IMR-90 (cell line): ENCODE data around the gene RSPO4. TPM values are rescaled to one million over a fixed set of nuclear protein-coding genes. Genes with fewer than 3 reads are reported as not detected.
"Not testable (repeated sequence)": the region's sequence is repeated elsewhere in the genome, so short reads cannot be mapped to it uniquely, and the experiment has no call there.

Experiments
- ATAC-seq: fragments of 200-7000 bp; cut with Tn5 transposase; 2 replicates; pipeline ENCODE4 v1.9.1; 2020; ENCODE audit warnings: low read depth, mild to moderate bottlenecking, moderate library complexity
- BruUV-seq: library from RNA; stranded (reverse); fragments of 400-500 nt; replicated peaks from 2 replicates; lab custom pipeline; 2021; lab: Mats Ljungman, UMichigan
- CTCF ChIA-PET: fragments of 300-600 bp; formaldehyde crosslinking; extraction: SDS; loops from one replicate; lab custom pipeline; 2021; ENCODE audit warnings: antibody characterized with exemption; lab: Yijun Ruan, JAX
- POLR2A ChIA-PET: fragments of 300-600 bp; sonication (Branson Sonifier 250); formaldehyde crosslinking; loops from one replicate; lab custom pipeline; 2022; ENCODE audit warnings: antibody characterized with exemption; ENCODE audit not compliant: unreplicated experiment; lab: Charles Lee
- DNase-seq: peaks from one replicate; pipeline ENCODE4 v3.0.0; 2013
- H2AFZ ChIP-seq: replicated peaks from 2 replicates; pipeline ENCODE3; 2013; ENCODE audit warnings: low read length, mild to moderate bottlenecking; ENCODE audit not compliant: poor library complexity
- H2AK5ac ChIP-seq: 2 replicates; pipeline ENCODE4 v1.6.1; 2013; ENCODE audit warnings: low read depth, low read length, inconsistent platforms
- H2AK9ac ChIP-seq: replicated peaks from 2 replicates; pipeline ENCODE3; 2013; ENCODE audit warnings: mild to moderate bottlenecking, low read depth, low read length, moderate library complexity; ENCODE audit not compliant: poor library complexity
- H2BK120ac ChIP-seq: 2 replicates; pipeline ENCODE4 v1.6.1; 2013; ENCODE audit warnings: low read depth, low read length, inconsistent platforms
- H2BK15ac ChIP-seq: 3 replicates; pipeline ENCODE4 v1.6.1; 2013; ENCODE audit warnings: low read depth, low read length, inconsistent platforms
- H2BK20ac ChIP-seq: 2 replicates; pipeline ENCODE4 v1.6.1; 2013; ENCODE audit warnings: low read depth, mild to moderate bottlenecking, inconsistent platforms, low read length, moderate library complexity
- H2BK5ac ChIP-seq: 2 replicates; pipeline ENCODE4 v1.6.1; 2013; ENCODE audit warnings: mild to moderate bottlenecking, low read depth, low read length, inconsistent platforms; ENCODE audit not compliant: poor library complexity, severe bottlenecking
- H3K14ac ChIP-seq: replicated peaks from 2 replicates; pipeline ENCODE4 v1.6.1; 2013; ENCODE audit warnings: low read depth, low read length, inconsistent platforms
- H3K18ac ChIP-seq: 2 replicates; pipeline ENCODE4 v1.6.1; 2013; ENCODE audit warnings: low read depth, low read length, control low read depth
- H3K23ac ChIP-seq: 2 replicates; pipeline ENCODE4 v1.6.1; 2013; ENCODE audit warnings: low read depth, low read length, inconsistent platforms
- H3K27ac ChIP-seq: 2 replicates; pipeline ENCODE4 v1.5.1; 2013; ENCODE audit warnings: mild to moderate bottlenecking, control low read depth, low read length; ENCODE audit not compliant: insufficient read depth
- H3K27me3 ChIP-seq: 2 replicates; pipeline ENCODE4 v1.6.1; 2013; ENCODE audit warnings: low read length; ENCODE audit not compliant: control insufficient read depth, insufficient read depth
- H3K36me3 ChIP-seq: 2 replicates; pipeline ENCODE4 v1.6.1; 2013; ENCODE audit warnings: low read length, mixed read lengths; ENCODE audit not compliant: control insufficient read depth, insufficient read depth
- H3K4ac ChIP-seq: 2 replicates; pipeline ENCODE4 v1.6.1; 2013; ENCODE audit warnings: low read depth, low read length, inconsistent platforms
- H3K4me1 ChIP-seq: 2 replicates; pipeline ENCODE4 v1.6.1; 2013; ENCODE audit warnings: low read length, mixed read lengths; ENCODE audit not compliant: control insufficient read depth, insufficient read depth
- H3K4me2 ChIP-seq: 2 replicates; pipeline ENCODE4 v1.6.1; 2013; ENCODE audit warnings: low read depth, mild to moderate bottlenecking, control low read depth, low read length, moderate library complexity
- H3K4me3 ChIP-seq: 2 replicates; pipeline ENCODE4 v1.5.1; 2013; ENCODE audit warnings: low read depth, mild to moderate bottlenecking, control low read depth, low read length, moderate library complexity; ENCODE audit not compliant: insufficient read depth
- H3K56ac ChIP-seq: 2 replicates; pipeline ENCODE4 v1.6.1; 2013; ENCODE audit warnings: low read length, inconsistent platforms; ENCODE audit not compliant: insufficient read depth; ENCODE audit errors: extremely low read depth
- H3K79me1 ChIP-seq, 2 experiments: 2 replicates each; pipeline ENCODE4 v1.6.1; 2013; ENCODE audit warnings: low read length in 2 of 2, inconsistent platforms in 1 of 2, low read depth in 1 of 2
- H3K9ac ChIP-seq: 2 replicates; pipeline ENCODE4 v1.6.1; 2013; ENCODE audit warnings: low read depth, low read length, control low read depth
- H3K9me1 ChIP-seq: 2 replicates; pipeline ENCODE4 v1.6.1; 2013; ENCODE audit warnings: low read length, inconsistent platforms; ENCODE audit not compliant: insufficient read depth
- H3K9me3 ChIP-seq: 2 replicates; pipeline ENCODE4 v1.6.1; 2013; ENCODE audit warnings: low read length; ENCODE audit not compliant: control insufficient read depth, insufficient read depth
- H4K20me1 ChIP-seq: 2 replicates; pipeline ENCODE4 v1.6.1; 2013; ENCODE audit warnings: low read length, inconsistent platforms; ENCODE audit not compliant: insufficient read depth
- H4K5ac ChIP-seq: 2 replicates; pipeline ENCODE4 v1.6.1; 2013; ENCODE audit warnings: mild to moderate bottlenecking, low read depth, low read length, control low read depth
- H4K8ac ChIP-seq, 2 experiments: 2 replicates each; pipeline ENCODE4 v1.6.1; 2013; ENCODE audit warnings: low read depth in 2 of 2, low read length in 2 of 2, control low read depth in 1 of 2, inconsistent platforms in 1 of 2
- H4K91ac ChIP-seq: 2 replicates; pipeline ENCODE4 v1.6.1; 2013; ENCODE audit warnings: low read depth, low read length, inconsistent platforms; ENCODE audit not compliant: insufficient read depth
- NFE2L2 ChIP-seq: fragments of 150-350 bp; IDR thresholded peaks from 2 replicates; pipeline ENCODE4 v1.6.1; 2016; ENCODE audit warnings: low read depth, mild to moderate bottlenecking, low read length
- RAD21 ChIP-seq: IDR thresholded peaks from 2 replicates; pipeline ENCODE4 v1.6.1; 2012; ENCODE audit warnings: low read length, improper control_type of control experiment
- WGBS, 2 experiments: methylation state at CpG; one replicate each; pipeline versions ENCODE4 v1.1.5 to v1.1.7; 2013; ENCODE audit warnings: missing lambda C conversion rate in 2 of 2; ENCODE audit not compliant: insufficient read length in 1 of 2; ENCODE audit errors: extremely low coverage in 2 of 2; 5-methylcytosine and 5-hydroxymethylcytosine counted together
- dilution Hi-C: fragments of 300-500 bp; cut with HindIII; formaldehyde crosslinking; loops from one replicate; pipeline ENCODE4 v1.14.3; 2018; ENCODE audit warnings: low sequenced_read_pairs; ENCODE audit not compliant: unreplicated experiment
- in situ Hi-C: fragments of 300-500 bp; cut with MboI; formaldehyde crosslinking; loops from 3 replicates; pipeline ENCODE4 v1.14.3; 2019; ENCODE audit warnings: low sequenced_read_pairs, inconsistent platforms, mixed read lengths
- intact Hi-C: fragments of 100-400 bp; cut with micrococcal nuclease; formaldehyde crosslinking; loops from 2 replicates; pipeline ENCODE4 v1.10.0; 2022
- polyA plus RNA-seq, 3 experiments: library from polyadenylated mRNA; depleted of rRNA; stranded (reverse); fragments of >200 nt; gene quantifications; 2 replicates each; pipeline ENCODE4 v1.2.3, GENCODE V29; 2012; ENCODE audit warnings: low replicate concordance in 1 of 3
- total RNA-seq: library from RNA; depleted of rRNA; stranded (reverse); fragments of >200 nt; gene quantifications from 2 replicates; pipeline ENCODE4 v1.2.3, GENCODE V29; 2012

RSPO4 gene
- total and polyA plus RNA-seq, 2 of the 4 experiments (the other 2 are of a cell fraction): not detected

GRCh38 chr20:1029980-1030379, 27.9 kb upstream of the RSPO4 start:
- Histone ChIP-seq H3K4me1 (no peaks in the 10 kb centered on the region), H3K36me3 (no peaks in the 10 kb centered on the region), H3K18ac (no peak overlapping the region), H4K8ac (no peak overlapping the region), H3K14ac (no peak overlapping the region), H4K91ac (no peak overlapping the region), H4K20me1 (no peaks in the 10 kb centered on the region), H3K27ac (no peak overlapping the region), H2AK9ac (no peak overlapping the region), H2AFZ (no peak overlapping the region), H2BK120ac (no peak overlapping the region), H2BK20ac (no peak overlapping the region), H3K4me3 (no peak overlapping the region), H2BK15ac (no peak overlapping the region), H3K79me1 (no peaks in the 10 kb centered on the region), H3K9me3 (no peaks in the 10 kb centered on the region), H3K4me2 (no peak overlapping the region), H2AK5ac (no peak overlapping the region), H2BK5ac (no peak overlapping the region), H3K27me3 (peaks cover 2% of the 10 kb centered on the region; the same call in 1 of the 2 replicates), H4K5ac (no peak overlapping the region), H3K9me1 (no peaks in the 10 kb centered on the region), H3K4ac (no peak overlapping the region), H3K23ac (no peak overlapping the region), H3K56ac (no peak overlapping the region), H3K9ac (no peak overlapping the region)
- intact Hi-C loops (no loop called here), dilution Hi-C loops (no loop called here), in situ Hi-C loops (no loop called here)
- POLR2A ChIA-PET: no interaction called here
- no CpG with 5 or more reads among the region's 7 CpGs for WGBS, 2 experiments
- CTCF ChIA-PET: no interaction called here
- DNase-seq: no peak
- ATAC-seq: no peak
- BruUV-seq: no TSS peak
- no peak for TF ChIP-seq RAD21
- no peak for TF ChIP-seq NFE2L2

- H4K5ac ChIP-seq, H3K36me3 ChIP-seq, H3K9ac ChIP-seq, H3K23ac ChIP-seq, H4K91ac ChIP-seq, H4K20me1 ChIP-seq, in situ Hi-C loops, dilution Hi-C loops, H2AFZ ChIP-seq, H3K18ac ChIP-seq, CTCF ChIA-PET, H2BK120ac ChIP-seq, intact Hi-C loops, ATAC-seq, H2BK15ac ChIP-seq, POLR2A ChIA-PET, H3K79me1 ChIP-seq, H3K27ac ChIP-seq, DNase-seq, H4K8ac ChIP-seq, H3K27me3 ChIP-seq, H2BK20ac ChIP-seq, H3K4me2 ChIP-seq, H3K4me3 ChIP-seq, H3K9me3 ChIP-seq, H3K14ac ChIP-seq, H2AK5ac ChIP-seq, H3K4me1 ChIP-seq, H3K4ac ChIP-seq, H2BK5ac ChIP-seq, H3K56ac ChIP-seq, H2AK9ac ChIP-seq, H3K9me1 ChIP-seq, BruUV-seq: not testable (repeated sequence)
- no CpG with 5 or more reads among the region's 2 CpGs for WGBS, 2 experiments
Observed at GRCh38 chr20:1026214-1026613, 24.1 kb upstream of the RSPO4 start.
